AG09319 (cell line): ENCODE results near the gene IFT57.

ENCODE experiments used
- DNase-seq: peaks from one replicate; pipeline ENCODE4 v3.0.0-alpha.2; 2010; ENCODE audit warnings: low read depth; ENCODE audit errors: extremely low read depth
- TF ChIP-seq, protein P1 (sequence below): IDR thresholded peaks from 2 replicates; pipeline ENCODE4 v1.5.1; 2011; ENCODE audit warnings: low read depth, mild to moderate bottlenecking, inconsistent platforms, low read length, moderate library complexity

The IFT57 gene

DNA sequence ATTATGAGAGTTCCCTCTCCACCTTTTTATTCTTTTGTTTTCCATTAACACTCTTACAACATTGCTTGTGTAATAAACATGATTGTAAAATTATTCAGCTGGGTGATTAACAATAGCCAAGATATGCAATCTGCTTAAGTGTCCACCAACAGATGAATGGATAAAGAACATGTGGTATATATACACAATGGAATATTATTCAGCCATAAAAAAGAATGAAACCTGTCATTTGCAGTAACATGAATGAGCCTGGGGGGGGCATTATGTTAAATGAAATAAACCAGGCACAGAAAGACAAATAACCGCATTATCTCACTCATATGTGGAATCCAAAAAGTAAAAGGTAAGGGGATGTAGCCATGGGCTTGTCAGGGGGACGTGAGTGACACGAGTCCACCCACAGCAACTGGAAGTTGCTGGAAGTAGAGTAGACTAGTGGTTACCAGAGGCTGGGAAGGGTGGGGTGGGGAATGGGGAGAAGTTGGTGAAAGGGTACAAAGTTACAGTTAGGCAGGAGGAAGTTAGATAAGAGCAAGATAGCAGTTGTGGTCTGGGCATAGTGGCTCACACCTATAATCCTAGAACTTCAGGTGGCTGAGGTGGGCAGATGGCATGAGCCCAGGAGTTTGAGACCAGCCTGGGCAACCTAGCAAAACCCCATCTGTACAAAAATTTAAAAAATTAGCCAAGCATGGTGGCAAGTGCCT, 102.7 kb downstream of the IFT57 start:
- TF ChIP-seq, protein P1, sequence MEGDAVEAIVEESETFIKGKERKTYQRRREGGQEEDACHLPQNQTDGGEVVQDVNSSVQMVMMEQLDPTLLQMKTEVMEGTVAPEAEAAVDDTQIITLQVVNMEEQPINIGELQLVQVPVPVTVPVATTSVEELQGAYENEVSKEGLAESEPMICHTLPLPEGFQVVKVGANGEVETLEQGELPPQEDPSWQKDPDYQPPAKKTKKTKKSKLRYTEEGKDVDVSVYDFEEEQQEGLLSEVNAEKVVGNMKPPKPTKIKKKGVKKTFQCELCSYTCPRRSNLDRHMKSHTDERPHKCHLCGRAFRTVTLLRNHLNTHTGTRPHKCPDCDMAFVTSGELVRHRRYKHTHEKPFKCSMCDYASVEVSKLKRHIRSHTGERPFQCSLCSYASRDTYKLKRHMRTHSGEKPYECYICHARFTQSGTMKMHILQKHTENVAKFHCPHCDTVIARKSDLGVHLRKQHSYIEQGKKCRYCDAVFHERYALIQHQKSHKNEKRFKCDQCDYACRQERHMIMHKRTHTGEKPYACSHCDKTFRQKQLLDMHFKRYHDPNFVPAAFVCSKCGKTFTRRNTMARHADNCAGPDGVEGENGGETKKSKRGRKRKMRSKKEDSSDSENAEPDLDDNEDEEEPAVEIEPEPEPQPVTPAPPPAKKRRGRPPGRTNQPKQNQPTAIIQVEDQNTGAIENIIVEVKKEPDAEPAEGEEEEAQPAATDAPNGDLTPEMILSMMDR, result no peak
- DNase-seq, result no peak

DNA sequence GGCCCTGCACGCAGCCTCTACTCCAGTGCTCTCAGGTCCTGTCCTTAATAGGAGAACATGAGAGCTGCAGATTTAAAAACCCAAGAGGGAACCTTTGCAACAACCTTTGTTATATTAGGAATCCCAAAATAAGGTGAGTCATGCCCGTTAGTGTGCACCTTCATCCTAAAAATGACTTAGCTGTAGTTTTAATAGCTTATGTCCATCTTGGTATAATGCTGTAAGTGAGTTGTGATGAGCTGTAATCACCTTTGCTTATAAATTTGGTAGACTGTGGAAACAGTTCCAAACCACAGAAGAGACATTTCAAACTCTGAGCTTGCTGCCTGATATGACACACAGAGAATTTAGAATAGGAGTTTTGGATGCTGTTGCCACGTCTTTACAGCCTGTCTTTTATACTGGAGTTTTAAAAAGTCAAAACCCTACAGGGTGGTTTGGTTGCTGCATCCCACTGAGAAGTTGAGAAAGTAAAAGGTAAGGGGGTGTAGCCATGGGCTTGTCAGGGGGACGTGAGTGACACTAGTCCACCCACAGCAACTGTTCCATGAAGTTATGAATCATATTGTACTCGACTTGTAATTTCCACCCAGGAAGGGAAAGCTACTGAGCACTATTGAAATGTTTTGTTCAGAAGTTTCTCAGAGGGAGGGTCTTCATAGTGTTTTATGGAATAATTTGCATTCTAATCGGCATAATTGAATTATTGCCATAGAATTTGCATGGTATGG, 104.0 kb downstream of the IFT57 start:
- no peak for DNase-seq

DNA sequence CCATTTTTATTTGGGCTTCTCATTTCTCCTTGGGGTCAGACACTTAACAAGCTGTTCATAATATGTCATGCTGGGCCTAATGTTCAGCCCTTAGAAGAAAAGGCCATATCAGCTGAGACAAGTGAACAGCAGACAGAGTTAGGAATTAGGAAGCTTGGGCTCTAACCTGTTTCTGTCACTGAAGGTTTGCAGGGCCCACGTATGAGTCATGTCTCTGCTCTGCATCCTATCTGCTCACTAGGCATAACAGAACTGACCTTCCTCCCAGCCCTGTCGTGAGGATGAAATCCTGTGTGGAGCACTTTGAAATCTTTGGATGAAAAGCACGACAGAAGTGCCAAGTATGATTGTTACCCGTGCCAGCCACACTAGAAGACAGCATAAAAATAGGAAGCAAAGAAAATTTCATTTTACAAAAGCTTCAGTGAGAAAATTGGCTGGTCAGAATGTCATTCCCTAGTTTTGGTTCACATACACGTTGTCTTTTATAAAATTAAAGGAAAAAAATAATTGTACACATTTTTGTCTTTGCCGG, 104.9 kb downstream of the IFT57 start:
- DNase-seq, result no peak
- TF ChIP-seq, protein P1, result no peak

More for the DNA sequence above, 104.0 kb downstream of the IFT57 start:
- TF ChIP-seq, protein P1, result no peak

DNA sequence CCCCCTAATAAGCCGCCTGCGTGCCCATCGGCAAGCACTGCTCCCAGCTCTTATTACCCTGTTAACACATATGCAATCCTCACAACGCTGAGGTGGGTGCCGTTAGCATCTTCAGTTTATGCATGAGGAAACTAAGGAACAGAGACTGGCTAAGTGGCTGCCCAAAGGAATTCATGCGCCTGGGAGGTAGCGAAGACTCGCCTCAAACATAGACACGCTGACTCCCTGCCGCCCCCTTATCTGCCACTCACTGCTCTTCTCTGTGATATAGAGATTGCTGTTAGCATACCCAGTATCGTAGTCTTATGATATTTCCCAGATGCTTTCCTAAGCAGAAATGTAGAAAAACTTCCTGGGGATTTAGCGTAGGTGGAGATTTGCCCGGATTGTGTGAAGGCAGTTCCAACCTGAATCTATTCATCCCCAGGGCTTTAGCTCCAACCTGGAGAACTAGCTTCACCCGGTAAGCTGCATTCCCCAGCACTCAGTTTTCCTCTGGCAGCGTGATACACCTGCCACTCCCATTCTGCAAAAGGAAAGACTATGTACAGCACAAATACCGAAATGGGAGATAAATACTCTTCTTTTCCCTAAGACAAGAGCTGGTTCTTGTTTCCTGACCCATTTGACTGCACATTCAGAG, 107.7 kb downstream of the IFT57 start:
- DNase-seq, result no peak
- TF ChIP-seq, protein P1, result no peak

DNA sequence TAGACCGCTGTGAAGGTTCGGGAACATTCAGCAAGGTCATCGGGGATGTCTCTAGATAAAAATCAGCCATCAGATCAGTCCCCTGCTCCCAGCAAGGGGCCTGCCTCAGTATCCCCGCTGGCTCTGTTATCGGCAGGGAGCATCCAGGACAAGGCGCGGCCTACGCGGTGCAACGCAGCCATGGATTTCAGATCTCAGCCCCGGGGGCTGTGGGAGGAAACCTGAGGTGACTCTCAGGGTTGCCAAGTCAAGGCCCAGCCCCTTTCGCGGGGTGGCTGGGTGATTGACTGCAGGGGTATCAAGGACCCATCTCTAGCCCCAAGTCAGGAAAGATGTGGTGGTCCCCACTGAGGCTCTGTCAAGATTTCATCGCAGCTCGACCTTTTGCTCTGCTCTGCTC, 108.2 kb downstream of the IFT57 start:
- TF ChIP-seq, protein P1, result no peak
- no peak for DNase-seq

DNA sequence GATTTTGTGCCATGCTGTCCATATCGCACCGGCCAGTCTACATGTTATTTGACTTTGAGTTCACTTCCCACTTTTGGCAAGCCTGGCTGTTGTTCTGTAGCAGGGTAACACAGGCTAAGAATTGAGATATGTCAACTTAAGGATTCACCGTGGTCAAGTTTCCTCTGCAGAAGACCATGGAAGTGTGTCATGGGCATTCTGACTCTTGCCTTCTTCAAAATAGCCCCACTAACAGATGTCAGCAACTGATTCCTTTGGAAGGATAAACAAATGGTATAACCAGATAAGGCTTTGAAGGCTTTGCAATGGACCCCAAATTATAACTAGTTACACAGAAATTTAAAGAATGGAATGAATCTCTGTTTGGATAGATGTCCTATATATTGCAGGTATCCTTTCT, 111.3 kb downstream of the IFT57 start:
- TF ChIP-seq, protein P1, result no peak
- no peak for DNase-seq
